Measurements from ENCODE around the gene PLEKHN1. TPM values are rescaled to one million over a fixed set of nuclear protein-coding genes. Genes with fewer than 3 reads are reported as not detected.

PLEKHN1 gene
- total and polyA plus RNA-seq, 4 donors: 0.26 TPM; not detected in 3

DNA sequence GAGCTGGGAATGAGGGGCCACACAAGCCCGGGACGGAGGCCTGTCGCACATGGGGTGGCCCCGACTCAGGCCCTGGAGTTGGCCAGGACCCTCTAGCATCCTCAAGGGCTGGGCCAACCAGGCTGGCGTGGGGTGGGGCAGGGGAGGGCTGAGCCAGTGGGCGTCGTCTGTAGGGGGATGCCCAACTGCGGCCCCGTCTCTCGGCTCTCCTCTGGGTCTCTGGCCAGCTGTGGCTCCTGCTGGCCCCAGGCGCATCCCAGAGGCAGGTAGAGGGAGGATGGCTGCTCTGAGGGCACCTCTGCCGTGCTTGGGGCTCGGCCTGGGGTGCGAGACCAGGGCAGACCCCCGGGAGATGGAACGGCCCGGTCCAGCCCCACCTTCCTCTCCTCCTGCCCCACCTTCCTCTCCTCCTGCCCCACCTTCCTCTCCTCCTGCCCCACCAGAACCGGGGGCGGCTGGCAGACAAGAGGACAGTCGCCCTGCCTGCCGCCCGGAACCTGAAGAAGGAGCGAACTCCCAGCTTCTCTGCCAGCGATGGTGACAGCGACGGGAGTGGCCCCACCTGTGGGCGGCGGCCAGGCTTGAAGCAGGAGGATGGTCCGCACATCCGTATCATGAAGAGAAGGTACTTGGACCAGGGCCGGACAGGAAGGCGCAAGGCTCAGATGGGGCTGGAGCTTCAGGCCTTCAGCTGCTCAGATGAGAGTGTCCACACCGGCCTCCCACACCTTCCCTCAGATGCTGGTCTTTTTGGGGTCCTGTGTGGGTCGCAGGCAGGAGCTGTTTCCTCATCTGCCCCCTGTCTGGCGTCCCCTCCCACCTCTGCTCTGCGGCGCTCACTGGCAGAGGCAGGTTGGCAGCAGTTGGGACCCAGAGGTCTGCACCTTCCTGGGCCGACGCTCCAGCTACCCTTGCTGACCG, 36.3 kb upstream of the PLEKHN1 start:
- H3K9me3 ChIP-seq (ENCODE audit: control insufficient read depth, insufficient read depth, low read length): no peaks in the 10 kb centered on the region
- peaks cover 59% of the 10 kb centered on the region for H3K36me3 ChIP-seq (ENCODE audit: control insufficient read depth, insufficient read depth, low read length)
- peaks cover 71% of the 10 kb centered on the region for H3K27me3 ChIP-seq (ENCODE audit: control insufficient read depth, insufficient read depth, low read length)
- WGBS (ENCODE audit: insufficient coverage): 82% methylated on average over 40 of the region's 40 CpGs
- H3K4me3 ChIP-seq (ENCODE audit: low read depth, low read length): no peak overlapping the region
- no peak overlapping the region for H3K27ac ChIP-seq (ENCODE audit: low read depth, low read length)
- H3K4me1 ChIP-seq (ENCODE audit: control insufficient read depth, insufficient read depth, low read length): peaks cover 49% of the 10 kb centered on the region
- no peak for DNase-seq (ENCODE audit: low read depth in 4 of 6, low spot score in 6 of 6)

DNA sequence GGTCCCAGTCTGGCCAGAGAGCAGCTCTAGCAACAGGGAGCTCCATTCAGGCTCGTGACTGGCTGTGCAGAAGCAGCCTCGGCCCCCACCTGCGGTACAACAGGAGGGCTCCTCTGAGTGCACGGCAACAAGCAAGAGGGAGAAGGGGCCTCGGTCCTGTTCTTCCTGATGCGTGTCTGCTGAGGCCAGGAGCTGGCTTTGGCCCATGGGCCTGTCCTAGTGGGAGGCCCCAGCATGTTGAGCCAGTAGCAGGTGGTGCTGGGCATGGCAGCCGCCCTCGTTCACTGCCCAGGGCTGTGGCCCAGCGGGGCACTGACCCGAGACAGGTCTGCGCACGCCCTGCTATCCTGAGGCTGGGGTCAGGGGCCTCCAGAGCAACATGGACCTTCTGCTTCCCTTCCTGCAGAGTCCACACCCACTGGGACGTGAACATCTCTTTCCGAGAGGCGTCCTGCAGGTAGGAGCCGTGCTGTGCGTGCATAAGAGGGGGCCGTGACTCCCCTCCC, 35.6 kb upstream of the PLEKHN1 start:
- 55% methylated on average over 16 of the region's 18 CpGs for WGBS (ENCODE audit: insufficient coverage)
- peaks cover 72% of the 10 kb centered on the region for H3K27me3 ChIP-seq (ENCODE audit: control insufficient read depth, insufficient read depth, low read length)
- no peak overlapping the region for H3K27ac ChIP-seq (ENCODE audit: low read depth, low read length)

DNA sequence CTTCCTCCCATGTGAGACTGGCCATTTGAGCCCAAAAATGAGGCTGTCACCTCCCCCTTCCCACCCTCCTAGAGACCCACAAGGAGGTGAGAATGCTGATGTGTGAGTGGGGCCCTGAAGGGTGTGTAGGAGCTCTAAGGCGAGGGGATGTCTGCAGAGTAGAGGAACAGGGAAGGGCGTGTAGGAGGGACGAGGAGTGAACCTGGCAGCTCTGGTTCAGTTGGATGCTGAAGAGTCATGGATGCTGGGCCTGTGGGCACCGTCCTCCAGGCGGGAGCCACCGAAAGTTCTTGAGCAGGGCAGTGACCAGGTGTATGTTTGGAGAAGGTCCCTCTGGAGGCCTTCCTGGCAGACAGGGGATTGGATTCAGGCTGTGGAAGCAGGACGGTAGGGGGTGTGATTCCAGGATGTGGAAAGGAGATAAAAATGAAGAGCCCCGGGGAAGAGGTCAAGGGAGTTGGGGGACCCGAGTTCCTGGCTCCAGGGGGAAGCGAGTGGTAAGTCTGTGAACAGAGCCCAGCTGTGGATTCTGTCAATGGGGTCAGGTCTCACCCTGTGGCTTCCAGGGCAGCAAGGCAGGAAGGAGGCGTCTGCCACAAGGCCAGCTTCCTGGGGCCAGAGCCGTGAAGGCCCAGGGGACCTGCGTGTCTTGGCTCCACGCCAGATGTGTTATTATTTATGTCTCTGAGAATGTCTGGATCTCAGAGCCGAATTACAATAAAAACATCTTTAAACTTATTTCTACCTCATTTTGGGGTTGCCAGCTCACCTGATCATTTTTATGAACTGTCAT, 34.7 kb upstream of the PLEKHN1 start:
- no peak for DNase-seq (ENCODE audit: low read depth in 4 of 6, low spot score in 6 of 6)
- peaks cover 52% of the 10 kb centered on the region for H3K4me1 ChIP-seq (ENCODE audit: control insufficient read depth, insufficient read depth, low read length)
- WGBS (ENCODE audit: insufficient coverage): 64% methylated on average over 15 of the region's 15 CpGs
- H3K36me3 ChIP-seq (ENCODE audit: control insufficient read depth, insufficient read depth, low read length): peaks cover 69% of the 10 kb centered on the region
- H3K27me3 ChIP-seq (ENCODE audit: control insufficient read depth, insufficient read depth, low read length): peaks cover 72% of the 10 kb centered on the region
- H3K4me3 ChIP-seq (ENCODE audit: low read depth, low read length): no peak overlapping the region
- no peaks in the 10 kb centered on the region for H3K9me3 ChIP-seq (ENCODE audit: control insufficient read depth, insufficient read depth, low read length)
- H3K27ac ChIP-seq (ENCODE audit: low read depth, low read length): no peak overlapping the region

More for the DNA sequence above, 35.6 kb upstream of the PLEKHN1 start:
- DNase-seq (ENCODE audit: low read depth in 4 of 6, low spot score in 6 of 6): no peak
- Histone ChIP-seq H3K4me3 (ENCODE audit: low read depth, low read length) (no peak overlapping the region), H3K36me3 (ENCODE audit: control insufficient read depth, insufficient read depth, low read length) (peaks cover 64% of the 10 kb centered on the region), H3K9me3 (ENCODE audit: control insufficient read depth, insufficient read depth, low read length) (no peaks in the 10 kb centered on the region), H3K4me1 (ENCODE audit: control insufficient read depth, insufficient read depth, low read length) (peaks cover 52% of the 10 kb centered on the region)

DNA sequence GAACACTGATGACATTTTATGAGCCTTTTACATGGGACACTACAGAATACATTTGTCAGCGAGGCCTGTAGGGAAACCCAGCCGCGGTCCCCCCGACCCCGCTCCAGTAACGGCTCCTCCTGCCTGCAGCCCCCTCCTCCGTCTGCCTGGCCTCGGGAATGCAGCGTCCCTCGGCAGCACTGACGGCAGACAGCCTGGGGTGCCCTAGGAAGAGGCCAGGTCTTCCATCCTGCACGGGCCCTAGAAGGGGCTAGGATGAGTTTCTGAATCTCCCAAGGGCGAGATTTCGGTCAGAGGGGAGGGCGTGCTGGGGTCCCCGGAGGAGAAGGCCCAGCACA, 34.1 kb upstream of the PLEKHN1 start:
- H3K27me3 ChIP-seq (ENCODE audit: control insufficient read depth, insufficient read depth, low read length): peaks cover 72% of the 10 kb centered on the region
- WGBS (ENCODE audit: insufficient coverage): 35% methylated on average over 16 of the region's 16 CpGs
- H3K4me1 ChIP-seq (ENCODE audit: control insufficient read depth, insufficient read depth, low read length): peaks cover 48% of the 10 kb centered on the region
- no peak overlapping the region for H3K4me3 ChIP-seq (ENCODE audit: low read depth, low read length)
- no peaks in the 10 kb centered on the region for H3K9me3 ChIP-seq (ENCODE audit: control insufficient read depth, insufficient read depth, low read length)
- H3K27ac ChIP-seq (ENCODE audit: low read depth, low read length): no peak overlapping the region
- peaks cover 66% of the 10 kb centered on the region for H3K36me3 ChIP-seq (ENCODE audit: control insufficient read depth, insufficient read depth, low read length)
- DNase-seq (ENCODE audit: low read depth in 4 of 6, low spot score in 6 of 6): no peak

DNA sequence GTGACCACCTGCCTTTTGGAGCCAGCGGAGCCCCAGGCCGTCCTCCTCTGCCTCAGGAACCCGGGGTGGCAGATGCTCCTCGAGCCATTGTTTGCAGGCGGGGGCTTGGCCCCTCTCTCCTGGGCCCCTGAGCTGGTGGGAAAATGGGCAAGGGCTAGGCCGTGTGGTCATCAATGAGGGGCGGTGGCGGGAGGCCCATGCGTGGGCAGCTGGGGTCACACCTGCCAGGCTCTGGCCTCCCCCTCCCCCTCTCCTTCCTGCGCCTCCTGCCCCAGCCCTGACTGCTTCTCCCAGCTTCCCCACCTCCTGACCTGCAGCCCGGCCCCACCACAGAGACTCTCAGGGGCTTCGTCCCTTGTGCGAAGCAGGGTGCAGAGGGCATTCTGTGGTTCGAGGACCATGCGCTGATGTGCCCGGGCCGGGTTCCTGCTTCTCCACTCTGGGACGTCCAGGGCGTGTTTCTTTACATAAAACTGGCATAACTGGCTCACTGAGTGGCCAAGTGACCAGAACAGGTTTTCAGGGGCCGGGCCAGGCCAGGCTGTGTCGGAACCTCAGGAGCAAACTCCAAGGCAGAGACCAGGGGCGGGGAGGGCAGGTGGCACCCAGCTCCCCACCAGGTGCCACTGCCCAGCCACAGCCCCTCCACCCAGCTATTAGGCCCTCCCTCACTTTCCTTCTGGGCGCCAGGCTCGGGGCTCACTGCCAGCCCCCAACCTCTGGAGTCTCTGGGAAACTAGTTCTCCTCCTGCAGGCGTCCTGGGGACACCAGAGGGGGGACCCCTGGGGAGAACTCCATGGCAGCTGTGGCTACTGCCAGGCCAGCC, 33.3 kb upstream of the PLEKHN1 start:
- Histone ChIP-seq H3K4me1 (ENCODE audit: control insufficient read depth, insufficient read depth, low read length) (peaks cover 40% of the 10 kb centered on the region), H3K27me3 (ENCODE audit: control insufficient read depth, insufficient read depth, low read length) (peaks cover 64% of the 10 kb centered on the region), H3K9me3 (ENCODE audit: control insufficient read depth, insufficient read depth, low read length) (no peaks in the 10 kb centered on the region), H3K36me3 (ENCODE audit: control insufficient read depth, insufficient read depth, low read length) (peaks cover 59% of the 10 kb centered on the region), H3K27ac (ENCODE audit: low read depth, low read length) (no peak overlapping the region), H3K4me3 (ENCODE audit: low read depth, low read length) (no peak overlapping the region)
- no peak for DNase-seq (ENCODE audit: low read depth in 4 of 6, low spot score in 6 of 6)
- WGBS (ENCODE audit: insufficient coverage): 63% methylated on average over 22 of the region's 25 CpGs

DNA sequence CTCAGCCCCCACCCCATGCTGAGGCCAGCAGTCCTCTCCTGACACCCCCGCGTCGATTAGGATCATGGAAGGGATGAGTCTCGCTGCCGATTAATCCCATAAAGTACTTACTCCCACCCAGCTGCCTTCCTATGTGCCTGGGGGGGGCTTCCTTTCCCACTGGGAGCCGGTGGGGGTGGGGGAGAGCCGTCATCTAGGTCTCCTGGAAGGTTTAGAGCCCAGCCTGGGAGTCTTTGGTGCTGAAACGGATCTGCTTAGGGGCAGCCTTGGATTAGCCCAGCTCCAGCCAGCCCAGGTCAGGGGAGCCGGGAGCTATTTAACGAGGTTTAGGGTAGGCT, 32.7 kb upstream of the PLEKHN1 start:
- peaks cover 62% of the 10 kb centered on the region for H3K27me3 ChIP-seq (ENCODE audit: control insufficient read depth, insufficient read depth, low read length)
- no peak overlapping the region for H3K27ac ChIP-seq (ENCODE audit: low read depth, low read length)
- H3K36me3 ChIP-seq (ENCODE audit: control insufficient read depth, insufficient read depth, low read length): peaks cover 57% of the 10 kb centered on the region
- WGBS (ENCODE audit: insufficient coverage): 21% methylated on average over 5 of the region's 10 CpGs
- DNase-seq (ENCODE audit: low read depth in 4 of 6, low spot score in 6 of 6): no peak
- H3K4me1 ChIP-seq (ENCODE audit: control insufficient read depth, insufficient read depth, low read length): peaks cover 38% of the 10 kb centered on the region
- no peaks in the 10 kb centered on the region for H3K9me3 ChIP-seq (ENCODE audit: control insufficient read depth, insufficient read depth, low read length)
- H3K4me3 ChIP-seq (ENCODE audit: low read depth, low read length): no peak overlapping the region

DNA sequence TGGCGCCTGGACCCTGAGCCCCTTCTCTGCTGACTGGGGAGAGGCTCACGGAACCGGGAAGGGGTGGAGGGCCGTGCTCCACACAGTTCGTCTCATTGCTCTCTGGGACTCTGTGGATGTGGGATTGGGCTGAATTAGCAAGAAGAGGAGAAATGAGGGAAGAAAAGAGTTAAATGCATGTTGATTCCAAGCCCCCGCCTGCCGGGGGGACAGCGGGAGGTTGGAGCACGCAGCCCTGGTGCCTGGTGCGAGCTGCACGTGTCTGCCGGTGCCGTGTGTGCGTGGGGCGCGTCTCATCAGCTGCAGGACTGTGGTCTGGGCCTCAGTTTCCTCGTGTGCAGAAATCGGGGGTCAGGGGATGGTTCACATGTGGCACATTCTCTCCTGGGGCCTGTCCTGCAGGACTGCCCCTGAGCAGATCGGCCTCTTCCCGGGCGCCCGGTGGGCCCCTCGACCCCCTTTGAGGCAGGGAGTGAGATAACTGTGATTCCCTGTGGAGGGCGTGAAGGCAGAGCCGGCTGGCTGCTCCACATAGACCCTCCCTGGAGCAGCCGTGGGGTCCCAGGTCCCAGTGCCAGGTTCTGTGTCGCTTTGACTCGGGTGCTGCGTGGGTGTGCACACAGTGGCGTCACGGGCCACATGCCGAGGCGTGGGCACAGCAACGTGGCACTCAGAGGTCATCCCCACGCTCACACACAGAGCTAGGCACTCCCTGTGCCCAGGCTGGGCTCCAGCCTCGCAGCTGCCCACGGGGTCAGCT, 31.1 kb upstream of the PLEKHN1 start:
- 11% methylated on average over 37 of the region's 37 CpGs for whole genome bisulfite sequencing (ENCODE audit: insufficient coverage)
- DNase-seq (ENCODE audit: low read depth in 4 of 6, low spot score in 6 of 6): no peak
- no peaks in the 10 kb centered on the region for H3K9me3 ChIP-seq (ENCODE audit: control insufficient read depth, insufficient read depth, low read length)
- H3K27ac ChIP-seq (ENCODE audit: low read depth, low read length): no peak overlapping the region
- H3K27me3 ChIP-seq (ENCODE audit: control insufficient read depth, insufficient read depth, low read length): peaks cover 61% of the 10 kb centered on the region
- peaks cover 50% of the 10 kb centered on the region for H3K4me1 ChIP-seq (ENCODE audit: control insufficient read depth, insufficient read depth, low read length)
- H3K4me3 ChIP-seq (ENCODE audit: low read depth, low read length): no peak overlapping the region
- H3K36me3 ChIP-seq (ENCODE audit: control insufficient read depth, insufficient read depth, low read length): peaks cover 50% of the 10 kb centered on the region

DNA sequence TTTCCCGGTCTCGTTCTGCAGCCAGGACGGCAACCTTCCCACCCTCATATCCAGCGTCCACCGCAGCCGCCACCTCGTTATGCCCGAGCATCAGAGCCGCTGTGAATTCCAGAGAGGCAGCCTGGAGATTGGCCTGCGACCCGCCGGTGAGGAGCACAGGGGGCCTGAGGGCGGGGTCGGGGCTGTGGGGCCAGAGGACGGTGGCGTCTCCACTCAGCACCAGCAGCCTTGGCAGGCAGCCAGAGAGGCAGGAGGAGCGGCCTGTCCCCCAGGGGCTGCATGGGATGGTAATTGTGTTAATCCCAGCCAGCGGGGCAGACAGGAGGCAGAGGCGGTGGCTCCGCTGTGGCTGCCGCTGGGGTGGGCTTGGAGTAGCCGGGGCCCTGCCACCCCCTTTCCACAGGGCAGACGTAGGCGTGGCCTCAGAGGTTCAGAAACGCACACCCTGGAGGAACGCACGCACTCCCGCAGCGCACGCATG, 30.5 kb upstream of the PLEKHN1 start:
- Histone ChIP-seq H3K4me1 (ENCODE audit: control insufficient read depth, insufficient read depth, low read length) (peaks cover 56% of the 10 kb centered on the region), H3K36me3 (ENCODE audit: control insufficient read depth, insufficient read depth, low read length) (peaks cover 44% of the 10 kb centered on the region), H3K9me3 (ENCODE audit: control insufficient read depth, insufficient read depth, low read length) (no peaks in the 10 kb centered on the region), H3K4me3 (ENCODE audit: low read depth, low read length) (no peak overlapping the region), H3K27me3 (ENCODE audit: control insufficient read depth, insufficient read depth, low read length) (peaks cover 67% of the 10 kb centered on the region), H3K27ac (ENCODE audit: low read depth, low read length) (no peak overlapping the region)
- WGBS (ENCODE audit: insufficient coverage): 7% methylated on average over 30 of the region's 30 CpGs
- DNase-seq (ENCODE audit: low read depth in 4 of 6, low spot score in 6 of 6): peak in 2 of 6 donors; percentile 70 to 73
